ENCODE results near the gene CMTR2. TPM values are rescaled to one million over a fixed set of nuclear protein-coding genes. Genes with fewer than 3 reads are reported as not detected.
A peak's percentile ranks its signal among the peaks of the same experiment; 100 is the strongest.

Gene CMTR2
- total and polyA plus RNA-seq, 4 donors, result 8.8 to 35.7 (median 14.0) TPM

- ATAC-seq (ENCODE audit: insufficient read depth, low FRiP score) (no peak), DNase-seq (peak; percentile 15 to 29 (median 16))
- H3K9me3 ChIP-seq (ENCODE audit: control insufficient read depth in 4 of 4, insufficient read depth in 3 of 4, low read length in 3 of 4), result no peaks in the 10 kb centered on the region
- no peak overlapping the region for H3K4me3 ChIP-seq
- peaks cover 0 to 7% (median 0%) of the 10 kb centered on the region in 3 donors for H3K27me3 ChIP-seq (ENCODE audit: control insufficient read depth in 3 of 3, insufficient read depth in 3 of 3, low read length in 2 of 3)
- no peak for TF ChIP-seq CTCF (IDR thresholded peaks at IDR 0.05; ENCODE audit: control extremely low read depth, extremely low read depth)
- H3K36me3 ChIP-seq (ENCODE audit: control insufficient read depth in 4 of 4, insufficient read depth in 4 of 4, low read length in 4 of 4), result no peaks in the 10 kb centered on the region
- no peak overlapping the region for H3K27ac ChIP-seq (ENCODE audit: low read depth in 1 of 2, low read length in 1 of 2)
- WGBS, 2 donors, result 49 to 64% methylated on average over 6 of the region's 6 CpGs
- H3K9ac ChIP-seq (ENCODE audit: insufficient read depth in 1 of 2, low read length in 2 of 2), result no peak overlapping the region
- peaks cover 0 to 14% (median 0%) of the 10 kb centered on the region in 5 donors for H3K4me1 ChIP-seq (ENCODE audit: control insufficient read depth in 5 of 5, insufficient read depth in 5 of 5, low read length in 5 of 5)
Observed at GRCh38 chr16:71255721-71256120, 33.5 kb downstream of the CMTR2 start.

- no peaks in the 10 kb centered on the region for H3K36me3 ChIP-seq (ENCODE audit: control insufficient read depth in 4 of 4, insufficient read depth in 4 of 4, low read length in 4 of 4)
- no peak for TF ChIP-seq CTCF (IDR thresholded peaks at IDR 0.05; ENCODE audit: control extremely low read depth, extremely low read depth)
- no peak overlapping the region for H3K27ac ChIP-seq (ENCODE audit: low read depth in 1 of 2, low read length in 1 of 2)
- peaks cover 0 to 7% (median 0%) of the 10 kb centered on the region in 3 donors for H3K27me3 ChIP-seq (ENCODE audit: control insufficient read depth in 3 of 3, insufficient read depth in 3 of 3, low read length in 2 of 3)
- no peak overlapping the region for H3K4me3 ChIP-seq
- no peak for ATAC-seq (ENCODE audit: insufficient read depth, low FRiP score)
- peak in 2 of 3 donors; percentile 16 to 57 for DNase-seq
- WGBS, 2 donors, result 80 to 82% methylated on average over 4 of the region's 4 CpGs
- H3K4me1 ChIP-seq (ENCODE audit: control insufficient read depth in 5 of 5, insufficient read depth in 5 of 5, low read length in 5 of 5), result peaks cover 0 to 14% (median 0%) of the 10 kb centered on the region in 5 donors
- H3K9me3 ChIP-seq (ENCODE audit: control insufficient read depth in 4 of 4, insufficient read depth in 3 of 4, low read length in 3 of 4), result no peaks in the 10 kb centered on the region
- H3K9ac ChIP-seq (ENCODE audit: insufficient read depth in 1 of 2, low read length in 2 of 2), result no peak overlapping the region
Observed at GRCh38 chr16:71254832-71255525, 34.2 kb downstream of the CMTR2 start.

- WGBS, 2 donors, result 86 to 90% methylated on average over 5 of the region's 5 CpGs
- ATAC-seq (ENCODE audit: insufficient read depth, low FRiP score) (no peak), DNase-seq (peak in 2 of 3 donors; percentile 20 to 74)
- Histone ChIP-seq H3K36me3 (ENCODE audit: control insufficient read depth in 4 of 4, insufficient read depth in 4 of 4, low read length in 4 of 4) (no peaks in the 10 kb centered on the region), H3K4me3 (no peak overlapping the region), H3K9me3 (ENCODE audit: control insufficient read depth in 4 of 4, insufficient read depth in 3 of 4, low read length in 3 of 4) (no peaks in the 10 kb centered on the region), H3K9ac (ENCODE audit: insufficient read depth in 1 of 2, low read length in 2 of 2) (no peak overlapping the region), H3K4me1 (ENCODE audit: control insufficient read depth in 5 of 5, insufficient read depth in 5 of 5, low read length in 5 of 5) (peaks cover 0 to 11% (median 0%) of the 10 kb centered on the region in 5 donors), H3K27ac (ENCODE audit: low read depth in 1 of 2, low read length in 1 of 2) (no peak overlapping the region), H3K27me3 (ENCODE audit: control insufficient read depth in 3 of 3, insufficient read depth in 3 of 3, low read length in 2 of 3) (no peaks in the 10 kb centered on the region)
- TF ChIP-seq CTCF (IDR thresholded peaks at IDR 0.05; ENCODE audit: control extremely low read depth, extremely low read depth), result no peak
Observed at GRCh38 chr16:71250461-71251235, 38.6 kb downstream of the CMTR2 start.
